Gastroesophageal sphincter (tissue), 3 donors: ENCODE measurements around the gene CYP46A1.
A peak's percentile ranks its signal among the peaks of the same experiment; 100 is the strongest.

Experiments
- CTCF ChIP-seq, 4 experiments: fragments of 200-600 bp in 2 of 4; fragments of 450-650 bp in 2 of 4; sonication (generic) in 1 of 4; IDR thresholded peaks; one replicate each; pipeline ENCODE4 v1.5.1; 2017 to 2019; ENCODE audit warnings: antibody characterized with exemption in 4 of 4, mild to moderate bottlenecking in 2 of 4, moderate library complexity in 2 of 4
- POLR2A ChIP-seq, 2 donors: fragments of 450-650 bp; IDR thresholded peaks; one replicate each; pipeline ENCODE4 v1.6.1; 2017; ENCODE audit warnings: antibody characterized with exemption in 2 of 2, mild to moderate bottlenecking in 2 of 2, moderate library complexity in 1 of 2
- POLR2AphosphoS5 ChIP-seq: sonication (generic); formaldehyde crosslinking; IDR thresholded peaks from one replicate; pipeline ENCODE4 v1.6.1; 2017; ENCODE audit warnings: antibody characterized with exemption

DNA sequence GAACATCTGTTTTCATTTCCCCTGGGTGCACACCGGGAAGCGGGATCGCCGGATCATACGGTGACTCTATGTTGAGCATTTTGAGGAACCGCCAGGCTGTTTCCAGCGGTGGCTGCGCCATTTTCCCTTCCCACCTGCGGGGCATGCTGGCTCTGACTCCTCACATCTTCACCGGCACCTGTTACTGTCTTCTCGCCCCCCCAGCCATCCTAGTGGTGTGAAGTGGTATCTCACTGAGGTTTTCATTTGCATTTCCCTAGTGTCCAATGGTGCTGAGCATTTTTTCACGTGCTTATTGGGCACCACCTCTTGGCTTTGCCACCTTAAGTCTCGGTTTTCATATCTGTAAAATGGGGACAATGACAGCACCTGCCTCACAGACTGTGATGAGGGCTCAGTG is 65.0 kb downstream of the CYP46A1 start:
- peak in 2 of 4 experiments; percentile 45 to 51 for TF ChIP-seq CTCF (IDR thresholded peaks at IDR 0.05)
- no peak for TF ChIP-seq POLR2AphosphoS5
- TF ChIP-seq POLR2A (IDR thresholded peaks at IDR 0.05) = no peak
